Spinal cord (tissue), 10 donors: ENCODE measurements around the gene TAAR5. TPM values are rescaled to one million over a fixed set of nuclear protein-coding genes. Genes with fewer than 3 reads are reported as not detected.
"Not testable (repeated sequence)": the region's sequence is repeated elsewhere in the genome, so short reads cannot be mapped to it uniquely, and the experiment has no call there.

ENCODE experiments used
- DNase-seq, 6 donors: peaks; one replicate each; pipeline versions ENCODE4 v3.0.0 to v3.0.0-alpha.2; 2013 to 2015; ENCODE audit warnings: low spot score in 6 of 6, low read depth in 4 of 6
- H3K27ac ChIP-seq: one replicate; pipeline ENCODE4 v1.5.1; 2013; ENCODE audit warnings: low read depth, low read length, control low read depth
- H3K27me3 ChIP-seq: one replicate; pipeline ENCODE4 v1.6.1; 2013; ENCODE audit warnings: low read length; ENCODE audit not compliant: control insufficient read depth, insufficient read depth
- H3K36me3 ChIP-seq: one replicate; pipeline ENCODE4 v1.6.1; 2013; ENCODE audit warnings: low read length; ENCODE audit not compliant: control insufficient read depth, insufficient read depth
- H3K4me1 ChIP-seq: one replicate; pipeline ENCODE4 v1.6.1; 2013; ENCODE audit warnings: low read length; ENCODE audit not compliant: control insufficient read depth, insufficient read depth
- H3K4me3 ChIP-seq: one replicate; pipeline ENCODE4 v1.5.1; 2013; ENCODE audit warnings: low read depth, low read length, control low read depth
- H3K9me3 ChIP-seq: one replicate; pipeline ENCODE4 v1.6.1; 2013; ENCODE audit warnings: low read length; ENCODE audit not compliant: control insufficient read depth, insufficient read depth
- WGBS: methylation state at CpG from one replicate; pipeline ENCODE4 v1.1.5; 2013; ENCODE audit warnings: missing lambda C conversion rate; ENCODE audit not compliant: insufficient coverage; 5-methylcytosine and 5-hydroxymethylcytosine counted together
- long read RNA-seq, 4 donors: transcript quantifications; one replicate each; lab custom pipeline, GENCODE V29; 2026
- polyA plus RNA-seq, 2 donors: library from polyadenylated mRNA; unstranded; fragments of 120-200 nt; gene quantifications; one replicate each; pipeline ENCODE4 v1.2.1, GENCODE V29; 2013; ENCODE audit not compliant: insufficient read length in 2 of 2
- total RNA-seq, 2 donors: library from RNA; depleted of rRNA in 1 of 2; stranded (reverse); fragments of 120-200 nt in 1 of 2; fragments of >200 nt in 1 of 2; gene quantifications; one replicate each; pipeline versions ENCODE4 v1.2.3 to v1.2.4, GENCODE V29; 2013 to 2014
- donor health status: healthy.

TAAR5 gene
- not detected for total RNA-seq
- polyA plus RNA-seq, result not detected
- long read RNA-seq, donor 1, result 0 reads
- long read RNA-seq, donor 2, partial matches to known transcripts, result 0 of 1 reads
- long read RNA-seq, donor 2, other reads (novel, unspliced or antisense), result 0 of 1 reads
- long read RNA-seq, donor 3, result 0 reads
- long read RNA-seq, donor 4, result 0 reads

- no peaks in the 10 kb centered on the region for H3K36me3 ChIP-seq
- no peak for DNase-seq
- H3K4me3 ChIP-seq, result no peak within 1 kb of the TSS
- 100% methylated on average over 2 of the region's 5 CpGs for WGBS
- H3K4me1 ChIP-seq, result no peaks in the 10 kb centered on the region
- H3K27me3 ChIP-seq, result no peaks in the 10 kb centered on the region
- H3K9me3 ChIP-seq, result no peaks in the 10 kb centered on the region
- no peak within 1 kb of the TSS for H3K27ac ChIP-seq
Observed at GRCh38 chr6:132589454-132589853, at the start of gene TAAR5. Gene TAAR5 (minus strand): TSS chr6:132589741. CDS start chr6:132589686, 55 bp downstream.

- H3K27me3 ChIP-seq, H3K4me1 ChIP-seq, DNase-seq, H3K36me3 ChIP-seq, H3K9me3 ChIP-seq, H3K27ac ChIP-seq, H3K4me3 ChIP-seq: not testable (repeated sequence)
- no CpG with 5 or more reads among the region's 1 CpG for WGBS
Observed at GRCh38 chr6:132637135-132637534, 47.6 kb upstream of the TAAR5 start.

- H3K4me1 ChIP-seq, H3K27ac ChIP-seq, DNase-seq, H3K36me3 ChIP-seq, H3K27me3 ChIP-seq, H3K4me3 ChIP-seq, H3K9me3 ChIP-seq: not testable (repeated sequence)
- no CpG with 5 or more reads among the region's 3 CpGs for WGBS
Observed at GRCh38 chr6:132635906-132636305, 46.4 kb upstream of the TAAR5 start.

GRCh38 chr6:132635288-132635687, 45.7 kb upstream of the TAAR5 start:
- not testable (repeated sequence) for H3K4me3 ChIP-seq, H3K4me1 ChIP-seq
- 32% methylated on average over 3 of the region's 3 CpGs for WGBS

GRCh38 chr6:132634796-132635195, 45.3 kb upstream of the TAAR5 start:
- Histone ChIP-seq H3K27ac (no peak overlapping the region), H3K4me3 (no peak overlapping the region), H3K4me1 (no peaks in the 10 kb centered on the region), H3K36me3 (no peaks in the 10 kb centered on the region), H3K9me3 (no peaks in the 10 kb centered on the region), H3K27me3 (no peaks in the 10 kb centered on the region)
- WGBS, result 92% methylated on average over 2 of the region's 4 CpGs
- DNase-seq, result no peak

More at GRCh38 chr6:132635288-132635687, 45.7 kb upstream of the TAAR5 start:
- DNase-seq, H3K36me3 ChIP-seq, H3K9me3 ChIP-seq, H3K27ac ChIP-seq, H3K27me3 ChIP-seq: not testable (repeated sequence)

- H3K4me1 ChIP-seq, result no peaks in the 10 kb centered on the region
- H3K27me3 ChIP-seq, result no peaks in the 10 kb centered on the region
- H3K36me3 ChIP-seq, result no peaks in the 10 kb centered on the region
- H3K27ac ChIP-seq, result no peak overlapping the region
- H3K4me3 ChIP-seq, result no peak overlapping the region
- H3K9me3 ChIP-seq, result no peaks in the 10 kb centered on the region
- DNase-seq, result no peak
- WGBS, result 91% methylated on average over 2 of the region's 2 CpGs
Observed at GRCh38 chr6:132633362-132633761, 43.8 kb upstream of the TAAR5 start.

GRCh38 chr6:132624175-132624574, 34.6 kb upstream of the TAAR5 start, which contains the start of gene TAAR2:
Gene TAAR2 (minus strand): TSS chr6:132624275. CDS start chr6:132624275, 0 bp downstream.
- Histone ChIP-seq H3K27me3 (no peaks in the 10 kb centered on the region), H3K4me3 (no peak within 1 kb of the TSS), H3K36me3 (no peaks in the 10 kb centered on the region), H3K27ac (no peak within 1 kb of the TSS), H3K9me3 (peaks cover 2% of the 10 kb centered on the region), H3K4me1 (no peaks in the 10 kb centered on the region)
- 95% methylated on average over 6 of the region's 6 CpGs for WGBS
- no peak for DNase-seq

- no CpG with 5 or more reads among the region's 6 CpGs for WGBS
- no peaks in the 10 kb centered on the region for H3K36me3 ChIP-seq
- DNase-seq, result no peak
- no peak overlapping the region for H3K27ac ChIP-seq
- H3K4me3 ChIP-seq, result no peak overlapping the region
- peaks cover 2% of the 10 kb centered on the region for H3K9me3 ChIP-seq
- no peaks in the 10 kb centered on the region for H3K4me1 ChIP-seq
- no peaks in the 10 kb centered on the region for H3K27me3 ChIP-seq
Observed at GRCh38 chr6:132623106-132623845, 33.7 kb upstream of the TAAR5 start.

- Histone ChIP-seq H3K4me3 (no peak overlapping the region), H3K36me3 (no peaks in the 10 kb centered on the region)
- DNase-seq, result peak in 1 of 6 donors; percentile 33
Observed at GRCh38 chr6:132616677-132617076, 27.1 kb upstream of the TAAR5 start.

GRCh38 chr6:132614554-132614953, 25.0 kb upstream of the TAAR5 start:
- H3K36me3 ChIP-seq, result no peaks in the 10 kb centered on the region
- no peak overlapping the region for H3K4me3 ChIP-seq
- DNase-seq, result no peak
- 100% methylated on average over 1 of the region's 7 CpGs for WGBS
- no peaks in the 10 kb centered on the region for H3K9me3 ChIP-seq
- no peak overlapping the region for H3K27ac ChIP-seq
- H3K27me3 ChIP-seq, result no peaks in the 10 kb centered on the region
- no peaks in the 10 kb centered on the region for H3K4me1 ChIP-seq

More at GRCh38 chr6:132616677-132617076, 27.1 kb upstream of the TAAR5 start:
- Histone ChIP-seq H3K27ac (no peak overlapping the region), H3K4me1 (no peaks in the 10 kb centered on the region), H3K9me3 (no peaks in the 10 kb centered on the region), H3K27me3 (no peaks in the 10 kb centered on the region)
- WGBS, result no CpG with 5 or more reads among the region's 1 CpG
